Measurements from ENCODE around the gene AKR1B15. TPM values are rescaled to one million over a fixed set of nuclear protein-coding genes. Genes with fewer than 3 reads are reported as not detected.
"Not testable (repeated sequence)": the region's sequence is repeated elsewhere in the genome, so short reads cannot be mapped to it uniquely, and the experiment has no call there.

AKR1B15 gene
- total RNA-seq, 2 donors from 2014 or later, result not detected

DNA sequence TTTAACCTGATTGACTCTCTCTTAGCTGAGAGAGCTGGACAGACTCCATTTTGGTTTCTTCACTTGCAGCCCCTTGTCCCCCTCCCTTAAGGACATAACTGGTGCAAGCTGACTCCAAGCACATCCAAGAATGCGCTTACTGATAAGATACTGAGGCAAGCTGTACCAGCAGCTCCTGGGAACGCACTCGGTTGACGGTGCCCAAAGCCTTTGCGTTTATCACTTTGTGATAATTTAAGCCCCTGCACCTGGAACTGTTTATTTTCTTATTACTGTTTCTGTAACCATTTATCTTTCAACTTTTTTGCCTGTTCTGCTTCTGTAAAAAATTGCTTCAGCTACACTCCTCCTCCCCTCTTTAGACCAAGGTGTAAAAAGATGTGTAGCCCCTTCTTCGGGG lies 8.5 kb downstream of the AKR1B15 start:
- Mint-ChIP-seq H3K27me3 (peaks cover 24% of the 10 kb centered on the region), H3K36me3 (ENCODE audit: low read depth) (no peaks in the 10 kb centered on the region), H3K27ac (no peak overlapping the region), H3K4me3 (no peak overlapping the region), H3K4me1 (peaks cover 8% of the 10 kb centered on the region)
- ATAC-seq (no peak), DNase-seq (no peak)
- no peaks in the 10 kb centered on the region for H3K9me3 ChIP-seq (ENCODE audit: control insufficient read depth, low read length, poor library complexity, severe bottlenecking)

DNA sequence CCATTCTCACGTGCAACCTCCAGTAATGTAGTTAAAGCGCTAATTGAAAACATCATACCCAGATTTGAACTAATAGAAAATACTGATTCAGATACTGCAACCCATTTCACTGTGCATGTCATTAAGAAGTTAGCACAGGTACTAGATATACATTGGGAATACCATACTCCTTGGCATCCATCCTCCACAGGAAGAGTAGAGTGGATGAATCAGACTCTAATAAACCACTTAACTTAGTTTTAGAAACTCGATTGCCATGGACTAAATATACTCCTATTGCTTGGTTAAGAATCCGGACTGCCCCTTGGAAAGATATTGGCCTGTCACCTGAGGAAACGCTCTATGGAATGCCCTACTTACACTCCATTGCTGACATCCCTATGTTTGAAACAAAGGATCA lies 9.5 kb downstream of the AKR1B15 start:
- Mint-ChIP-seq H3K36me3 (ENCODE audit: low read depth) (peaks cover 5% of the 10 kb centered on the region), H3K27ac (no peak overlapping the region), H3K4me3 (no peak overlapping the region), H3K4me1 (peaks cover 8% of the 10 kb centered on the region), H3K27me3 (peaks cover 19% of the 10 kb centered on the region)
- ATAC-seq (no peak), DNase-seq (no peak)
- H3K9me3 ChIP-seq (ENCODE audit: control insufficient read depth, low read length, poor library complexity, severe bottlenecking), result no peaks in the 10 kb centered on the region

DNA sequence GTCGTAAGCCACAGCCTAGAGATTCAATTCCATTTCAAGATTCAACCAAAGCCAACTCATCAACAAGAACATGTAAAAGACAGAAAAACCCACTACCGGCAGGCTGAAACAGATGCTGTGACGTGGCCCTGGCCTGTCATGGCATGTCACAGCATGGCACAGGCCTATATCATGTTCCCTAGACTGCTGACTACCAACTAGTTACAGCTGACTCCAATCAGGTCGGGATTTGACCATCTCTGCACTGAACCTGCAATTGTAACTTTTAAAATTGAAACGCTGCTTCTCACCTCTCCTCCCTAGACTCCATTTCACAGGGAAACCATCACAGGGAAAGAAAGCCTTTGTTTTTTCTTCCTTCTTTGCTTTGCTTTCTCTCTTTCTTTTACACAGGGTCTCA lies 12.7 kb downstream of the AKR1B15 start:
- H3K36me3 Mint-ChIP-seq (ENCODE audit: low read depth); H3K27ac Mint-ChIP-seq; H3K9me3 ChIP-seq (ENCODE audit: control insufficient read depth, low read length, poor library complexity, severe bottlenecking); H3K4me1 Mint-ChIP-seq; ATAC-seq; DNase-seq: not testable (repeated sequence)
- H3K4me3 Mint-ChIP-seq, result peak overlapping the region; percentile 56
- peaks cover 18% of the 10 kb centered on the region for H3K27me3 Mint-ChIP-seq

DNA sequence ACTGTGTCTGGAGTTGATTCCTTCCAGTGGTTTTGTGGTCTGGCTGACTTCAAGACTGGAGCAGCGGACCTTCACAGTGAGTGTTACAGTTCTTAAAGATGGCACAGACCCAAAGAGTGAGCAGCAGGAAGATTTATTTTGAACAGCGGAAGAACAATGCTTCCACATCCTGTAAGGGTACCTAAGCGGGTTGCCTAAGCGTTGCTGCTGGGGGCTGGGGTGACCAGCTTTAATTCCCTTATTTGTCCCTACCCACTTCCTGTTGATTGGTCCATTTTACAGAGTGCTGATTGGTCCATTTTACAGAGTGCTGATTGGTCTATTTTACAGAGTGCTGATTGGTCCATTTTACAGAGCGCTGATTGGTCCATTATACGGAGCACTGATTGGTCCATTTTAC lies 13.2 kb downstream of the AKR1B15 start:
- peak overlapping the region; percentile 56 for H3K4me3 Mint-ChIP-seq

DNA sequence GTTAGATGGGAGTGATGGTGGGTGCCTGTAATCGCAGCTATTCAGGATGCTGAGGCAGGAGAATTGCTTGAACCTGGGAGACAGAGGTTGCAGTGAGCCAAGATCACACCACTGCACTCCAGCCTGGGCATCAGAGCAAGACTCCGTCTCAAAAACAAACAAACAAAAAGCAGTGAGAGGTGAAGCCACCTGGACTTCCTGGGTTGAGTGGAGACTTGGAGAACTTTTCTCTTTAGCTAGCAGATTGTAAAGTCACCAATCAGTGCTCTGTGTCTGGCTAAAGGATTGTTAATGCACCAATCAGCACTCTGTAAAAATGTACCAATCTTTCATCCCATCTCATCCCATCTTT lies 14.5 kb downstream of the AKR1B15 start:
- not testable (repeated sequence) for H3K4me3 Mint-ChIP-seq; H3K36me3 Mint-ChIP-seq (ENCODE audit: low read depth); H3K27ac Mint-ChIP-seq; DNase-seq; H3K4me1 Mint-ChIP-seq; H3K9me3 ChIP-seq (ENCODE audit: control insufficient read depth, low read length, poor library complexity, severe bottlenecking); ATAC-seq; H3K27me3 Mint-ChIP-seq

More for the DNA sequence above, 13.2 kb downstream of the AKR1B15 start:
- H3K27ac Mint-ChIP-seq, result no peak overlapping the region
- peaks cover 5% of the 10 kb centered on the region for H3K36me3 Mint-ChIP-seq (ENCODE audit: low read depth)
- H3K9me3 ChIP-seq (ENCODE audit: control insufficient read depth, low read length, poor library complexity, severe bottlenecking), result no peaks in the 10 kb centered on the region
- peak; percentile 45 for ATAC-seq
- DNase-seq, result no peak
- peaks cover 16% of the 10 kb centered on the region for H3K27me3 Mint-ChIP-seq
- H3K4me1 Mint-ChIP-seq, result peaks cover 4% of the 10 kb centered on the region

DNA sequence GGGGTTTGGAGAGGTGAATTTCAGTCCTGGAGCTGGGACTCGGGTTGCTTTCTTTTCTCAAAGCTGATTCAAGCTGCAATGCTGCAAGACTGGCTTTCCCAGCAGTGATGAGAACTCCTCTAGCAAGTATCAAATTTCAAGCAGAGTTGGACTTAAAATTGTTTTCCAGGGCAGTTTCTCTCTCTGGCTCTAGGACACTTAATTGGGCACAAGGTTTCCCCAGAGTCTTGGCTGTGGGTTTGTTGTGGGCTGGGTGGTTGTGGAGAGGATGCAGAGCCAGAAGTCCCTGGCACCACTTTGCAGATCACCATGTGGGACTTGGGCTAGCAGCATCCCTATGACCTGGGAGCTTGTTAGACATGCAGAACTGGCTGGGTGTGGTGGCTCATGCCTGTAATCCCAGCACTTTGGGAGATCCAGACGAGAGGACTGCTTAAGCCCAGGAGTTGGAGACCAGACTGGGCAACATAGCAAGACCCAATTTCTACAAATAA lies 16.8 kb downstream of the AKR1B15 start:
- H3K27me3 Mint-ChIP-seq, result peaks cover 9% of the 10 kb centered on the region
- no peaks in the 10 kb centered on the region for H3K9me3 ChIP-seq (ENCODE audit: control insufficient read depth, low read length, poor library complexity, severe bottlenecking)
- peaks cover 4% of the 10 kb centered on the region for H3K4me1 Mint-ChIP-seq
- H3K4me3 Mint-ChIP-seq, result no peak overlapping the region
- peaks cover 5% of the 10 kb centered on the region for H3K36me3 Mint-ChIP-seq (ENCODE audit: low read depth)
- no peak overlapping the region for H3K27ac Mint-ChIP-seq
- DNase-seq (no peak), ATAC-seq (no peak)

DNA sequence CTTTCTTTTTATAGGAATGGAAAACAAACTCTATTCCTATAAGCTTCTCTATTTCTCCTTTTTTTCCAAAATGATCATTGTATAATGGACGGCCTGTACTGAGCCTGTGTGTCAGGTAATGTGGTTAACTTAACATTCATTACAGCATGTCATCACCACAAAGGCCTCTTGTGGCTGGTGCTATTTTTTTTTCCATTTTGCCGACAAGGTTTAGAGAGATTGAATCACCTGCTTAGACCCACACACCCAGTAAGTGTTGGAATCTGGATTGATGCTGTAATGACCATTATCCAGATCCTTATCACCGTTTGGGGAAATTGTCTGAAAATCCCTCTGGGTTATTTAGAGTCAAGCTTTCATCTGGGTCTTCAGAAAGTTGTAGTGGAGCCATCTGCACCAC lies 18.5 kb downstream of the AKR1B15 start:
- no peak for DNase-seq
- H3K27ac Mint-ChIP-seq, result no peak overlapping the region
- peaks cover 5% of the 10 kb centered on the region for H3K36me3 Mint-ChIP-seq (ENCODE audit: low read depth)
- no peak for ATAC-seq
- H3K4me1 Mint-ChIP-seq, result no peaks in the 10 kb centered on the region
- H3K9me3 ChIP-seq (ENCODE audit: control insufficient read depth, low read length, poor library complexity, severe bottlenecking), result no peaks in the 10 kb centered on the region
- H3K27me3 Mint-ChIP-seq, result peaks cover 9% of the 10 kb centered on the region
- no peak overlapping the region for H3K4me3 Mint-ChIP-seq

DNA sequence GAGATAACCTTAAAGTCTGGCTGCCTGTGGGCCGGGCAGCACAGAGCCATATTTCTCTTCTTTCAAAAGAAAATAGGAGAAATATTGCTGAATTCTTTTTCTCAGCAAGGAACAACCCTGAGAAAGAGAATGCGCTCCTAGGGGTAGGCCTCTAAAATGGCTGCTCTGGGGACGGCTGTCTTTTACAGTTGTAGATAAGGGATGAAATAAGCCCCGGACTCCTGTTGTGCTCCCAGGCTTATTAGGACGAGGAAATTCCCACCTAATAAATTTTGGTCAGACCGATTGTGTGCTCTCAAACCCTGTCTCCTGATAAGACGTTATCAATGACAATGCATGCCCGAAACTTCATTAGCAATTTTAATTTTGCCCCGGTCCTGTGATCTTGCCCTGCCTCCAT lies 21.1 kb downstream of the AKR1B15 start:
- not testable (repeated sequence) for H3K4me1 Mint-ChIP-seq; H3K36me3 Mint-ChIP-seq (ENCODE audit: low read depth); H3K4me3 Mint-ChIP-seq; DNase-seq; H3K9me3 ChIP-seq (ENCODE audit: control insufficient read depth, low read length, poor library complexity, severe bottlenecking); H3K27ac Mint-ChIP-seq; ATAC-seq
- peaks cover 15% of the 10 kb centered on the region for H3K27me3 Mint-ChIP-seq

DNA sequence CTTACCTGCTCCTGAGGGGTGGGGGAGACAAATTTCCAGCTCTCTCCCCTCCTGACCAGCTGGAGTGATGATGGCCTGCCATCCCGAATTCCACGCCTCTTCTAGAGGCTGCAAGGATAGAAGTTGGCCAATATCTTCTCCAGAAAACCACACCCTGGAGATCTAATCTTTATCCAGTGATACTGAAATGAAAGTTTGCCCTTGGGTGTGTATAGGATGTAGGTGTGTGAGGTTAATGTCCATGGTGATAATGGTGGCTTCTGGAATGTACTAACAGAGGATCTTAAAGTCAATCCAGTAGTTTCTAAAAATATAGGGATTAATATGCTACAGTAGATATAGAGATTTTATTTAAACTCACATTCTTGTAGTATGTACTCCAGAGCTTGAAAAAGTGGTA lies 22.2 kb downstream of the AKR1B15 start:
- H3K9me3 ChIP-seq (ENCODE audit: control insufficient read depth, low read length, poor library complexity, severe bottlenecking), result no peaks in the 10 kb centered on the region
- no peaks in the 10 kb centered on the region for H3K4me1 Mint-ChIP-seq
- ATAC-seq (no peak), DNase-seq (no peak)
- no peak overlapping the region for H3K4me3 Mint-ChIP-seq
- H3K36me3 Mint-ChIP-seq (ENCODE audit: low read depth), result no peaks in the 10 kb centered on the region
- H3K27me3 Mint-ChIP-seq, result peaks cover 6% of the 10 kb centered on the region
- no peak overlapping the region for H3K27ac Mint-ChIP-seq

DNA sequence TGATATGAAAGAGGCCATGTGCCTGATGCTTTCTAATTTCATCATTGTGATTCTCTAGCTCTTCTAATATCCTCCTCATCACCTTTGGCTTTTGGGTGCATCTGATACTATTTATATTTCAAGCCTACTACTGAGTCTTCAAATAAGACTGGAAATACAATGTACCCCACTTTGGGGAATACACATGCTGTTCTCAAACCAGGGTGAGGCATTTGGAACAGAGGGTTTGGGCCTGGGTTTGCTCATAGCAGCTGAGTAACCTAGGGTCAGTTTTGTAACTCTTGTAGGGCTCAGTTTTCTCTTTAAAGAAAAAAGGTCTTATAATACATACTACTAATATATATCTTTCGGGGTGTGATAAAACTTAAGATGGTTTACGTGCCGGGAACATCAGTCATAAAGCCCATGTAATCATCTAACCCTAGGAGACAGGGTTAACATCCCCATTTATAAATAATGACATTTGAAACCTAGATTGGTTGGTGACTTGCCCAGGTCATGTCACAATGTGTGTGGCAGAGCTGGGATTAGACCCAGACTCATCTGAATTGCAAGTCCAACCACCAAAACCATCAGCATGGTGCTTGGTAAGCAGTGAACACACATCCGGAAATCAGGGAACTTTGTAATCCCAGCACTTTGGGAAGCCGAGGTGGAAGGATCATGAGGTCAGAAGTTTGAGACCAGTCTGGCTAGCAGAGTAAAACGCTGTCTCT lies 23.0 kb downstream of the AKR1B15 start:
- Mint-ChIP-seq H3K27ac (no peak overlapping the region), H3K4me3 (no peak overlapping the region), H3K27me3 (peaks cover 6% of the 10 kb centered on the region), H3K36me3 (ENCODE audit: low read depth) (no peaks in the 10 kb centered on the region), H3K4me1 (no peaks in the 10 kb centered on the region)
- H3K9me3 ChIP-seq (ENCODE audit: control insufficient read depth, low read length, poor library complexity, severe bottlenecking), result no peaks in the 10 kb centered on the region
- no peak for DNase-seq
- no peak for ATAC-seq

DNA sequence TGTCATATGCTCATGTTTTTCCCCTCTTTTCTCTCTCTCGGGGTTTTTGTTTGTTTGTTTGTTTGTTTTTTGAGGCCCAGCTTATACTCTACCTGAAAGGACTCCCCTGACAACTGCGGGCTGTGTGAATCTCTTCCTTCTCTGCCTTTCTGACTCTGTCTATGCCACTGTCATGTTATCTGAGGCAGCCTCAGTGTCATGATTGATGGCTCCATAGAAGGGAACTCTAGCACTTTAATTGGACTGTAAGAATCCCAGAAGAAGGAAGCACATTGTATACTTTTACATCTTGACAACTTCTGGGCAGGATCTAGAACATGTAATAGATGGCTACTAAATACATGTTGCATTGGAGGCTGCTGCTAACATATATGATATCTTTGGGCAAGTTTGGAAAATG lies 25.4 kb downstream of the AKR1B15 start:
- Mint-ChIP-seq H3K36me3 (ENCODE audit: low read depth) (no peaks in the 10 kb centered on the region), H3K4me3 (no peak overlapping the region), H3K4me1 (no peaks in the 10 kb centered on the region), H3K27ac (no peak overlapping the region), H3K27me3 (peaks cover 19% of the 10 kb centered on the region)
- no peaks in the 10 kb centered on the region for H3K9me3 ChIP-seq (ENCODE audit: control insufficient read depth, low read length, poor library complexity, severe bottlenecking)
- ATAC-seq, result no peak
- no peak for DNase-seq

DNA sequence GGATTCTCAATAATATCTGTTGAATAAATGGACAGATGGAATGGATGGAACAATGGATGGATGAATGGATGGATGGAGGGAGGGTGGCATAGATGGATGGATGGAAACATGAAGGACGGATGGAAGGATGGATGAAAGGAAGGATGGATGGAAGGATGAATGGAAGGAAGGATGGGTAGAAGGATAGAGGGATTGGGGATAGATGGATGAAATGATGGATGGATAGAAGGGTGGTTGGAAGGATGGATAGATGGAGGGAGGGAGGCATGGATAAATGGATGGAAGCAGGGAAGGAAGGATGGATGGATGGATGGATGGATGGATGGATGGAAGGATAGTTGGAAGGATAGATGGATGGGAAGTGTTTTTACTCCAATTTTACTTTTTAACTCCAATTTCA lies 35.4 kb downstream of the AKR1B15 start:
- peaks cover 51% of the 10 kb centered on the region for H3K27me3 Mint-ChIP-seq
- no peak overlapping the region for H3K27ac Mint-ChIP-seq
- DNase-seq, result no peak
- no peak overlapping the region for H3K4me3 Mint-ChIP-seq
- H3K36me3 Mint-ChIP-seq (ENCODE audit: low read depth), result peaks cover 3% of the 10 kb centered on the region
- H3K4me1 Mint-ChIP-seq, result no peaks in the 10 kb centered on the region
- ATAC-seq, result no peak
- no peaks in the 10 kb centered on the region for H3K9me3 ChIP-seq (ENCODE audit: control insufficient read depth, low read length, poor library complexity, severe bottlenecking)

DNA sequence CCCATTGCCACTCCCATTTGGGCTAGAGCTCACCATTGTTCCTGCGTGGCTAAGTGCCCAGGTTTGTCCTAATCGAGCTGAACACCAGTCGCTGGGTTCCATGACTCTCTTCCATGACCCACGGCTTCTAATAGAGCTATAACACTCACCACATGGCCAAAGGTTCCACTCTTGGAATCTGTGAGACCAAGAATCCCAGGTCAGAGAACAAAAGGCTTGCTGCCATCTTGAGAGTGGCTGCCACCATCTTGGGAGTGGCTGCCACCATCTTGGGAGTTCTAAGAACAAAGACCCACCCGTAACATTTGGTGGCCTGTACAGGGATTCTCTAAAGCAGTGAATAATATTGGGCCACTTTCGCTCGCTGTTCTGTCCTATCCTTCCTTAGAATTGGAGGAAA lies 37.0 kb downstream of the AKR1B15 start:
- H3K27ac Mint-ChIP-seq, result no peak overlapping the region
- H3K27me3 Mint-ChIP-seq, result peaks cover 47% of the 10 kb centered on the region
- ATAC-seq, result no peak
- H3K4me3 Mint-ChIP-seq, result no peak overlapping the region
- peaks cover 3% of the 10 kb centered on the region for H3K36me3 Mint-ChIP-seq (ENCODE audit: low read depth)
- H3K4me1 Mint-ChIP-seq, result no peaks in the 10 kb centered on the region
- DNase-seq, result no peak
- no peaks in the 10 kb centered on the region for H3K9me3 ChIP-seq (ENCODE audit: control insufficient read depth, low read length, poor library complexity, severe bottlenecking)

DNA sequence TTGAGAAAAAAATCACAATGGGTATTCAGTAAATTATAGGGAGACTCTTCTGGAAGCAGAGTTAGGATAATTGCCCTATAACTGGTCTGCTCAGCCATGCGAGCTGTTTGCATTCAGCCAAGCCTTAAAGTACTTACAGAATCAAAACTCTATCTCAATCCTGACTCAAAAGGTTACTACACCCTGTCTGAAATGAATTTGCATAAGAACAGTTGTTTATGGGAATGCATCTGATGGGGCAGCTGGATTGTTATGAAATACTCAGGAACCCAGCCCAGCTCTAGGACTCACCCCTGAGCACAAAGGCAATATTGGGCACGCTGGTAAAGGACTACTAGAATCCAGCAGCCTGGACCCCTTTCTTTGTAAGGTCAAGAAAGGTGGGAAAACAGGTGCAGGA lies 38.8 kb downstream of the AKR1B15 start:
- Mint-ChIP-seq H3K4me1 (no peaks in the 10 kb centered on the region), H3K27me3 (peaks cover 29% of the 10 kb centered on the region), H3K36me3 (ENCODE audit: low read depth) (no peaks in the 10 kb centered on the region), H3K4me3 (no peak overlapping the region), H3K27ac (no peak overlapping the region)
- no peak for DNase-seq
- no peak for ATAC-seq
- H3K9me3 ChIP-seq (ENCODE audit: control insufficient read depth, low read length, poor library complexity, severe bottlenecking), result no peaks in the 10 kb centered on the region
